Measurements from ENCODE around the gene LTV1.
"Not testable (repeated sequence)": the region's sequence is repeated elsewhere in the genome, so short reads cannot be mapped to it uniquely, and the experiment has no call there.

The LTV1 gene

GRCh38 chr6:143842902-143843676, at the start of gene LTV1:
Gene LTV1, plus strand, starts transcription at chr6:143843338. Its CDS starts 140 bp downstream, at chr6:143843478.
- Histone ChIP-seq H3K9me3 (ENCODE audit: control insufficient read depth, insufficient read depth, low read length) (no peaks in the 10 kb centered on the region), H3K36me3 (ENCODE audit: insufficient read depth, low read length) (peaks cover 23% of the 10 kb centered on the region), H3K9ac (ENCODE audit: low read depth, low read length) (peak within 1 kb of the TSS; percentile 83), H3K4me1 (ENCODE audit: insufficient read depth, low read length) (no peaks in the 10 kb centered on the region)

DNA sequence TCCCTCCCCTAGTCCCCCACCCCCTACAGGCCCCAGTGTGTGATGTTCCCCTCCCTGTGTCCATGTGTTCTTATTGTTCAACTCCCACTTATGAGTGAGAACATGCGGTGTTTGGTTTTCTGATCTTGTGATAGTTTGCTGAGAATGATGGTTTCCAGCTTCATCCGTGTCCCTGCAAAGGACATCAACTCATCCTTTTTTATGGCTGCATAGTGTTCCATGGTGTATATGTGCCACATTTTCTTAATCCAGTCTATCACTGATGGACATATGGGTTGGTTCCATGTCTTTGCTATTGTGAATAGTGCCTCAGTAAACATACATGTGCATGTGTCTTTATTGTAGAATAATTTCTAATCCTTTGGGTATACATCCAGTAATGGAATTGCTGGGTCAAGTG, 46.6 kb upstream of the LTV1 start:
- not testable (repeated sequence) for H3K4me1 ChIP-seq (ENCODE audit: insufficient read depth, low read length); H3K9ac ChIP-seq (ENCODE audit: low read depth, low read length); H3K9me3 ChIP-seq (ENCODE audit: control insufficient read depth, insufficient read depth, low read length); H3K36me3 ChIP-seq (ENCODE audit: insufficient read depth, low read length)

GRCh38 chr6:143798487-143798886, 44.7 kb upstream of the LTV1 start:
- H3K9ac ChIP-seq (ENCODE audit: low read depth, low read length); H3K4me1 ChIP-seq (ENCODE audit: insufficient read depth, low read length); H3K9me3 ChIP-seq (ENCODE audit: control insufficient read depth, insufficient read depth, low read length); H3K36me3 ChIP-seq (ENCODE audit: insufficient read depth, low read length): not testable (repeated sequence)

GRCh38 chr6:143802833-143803565, 40.1 kb upstream of the LTV1 start:
- H3K4me1 ChIP-seq (ENCODE audit: insufficient read depth, low read length), result peaks cover 15% of the 10 kb centered on the region
- no peaks in the 10 kb centered on the region for H3K9me3 ChIP-seq (ENCODE audit: control insufficient read depth, insufficient read depth, low read length)
- H3K9ac ChIP-seq (ENCODE audit: low read depth, low read length), result no peak overlapping the region
- no peaks in the 10 kb centered on the region; the same call in 1 of the 2 replicates for H3K36me3 ChIP-seq (ENCODE audit: insufficient read depth, low read length)

DNA sequence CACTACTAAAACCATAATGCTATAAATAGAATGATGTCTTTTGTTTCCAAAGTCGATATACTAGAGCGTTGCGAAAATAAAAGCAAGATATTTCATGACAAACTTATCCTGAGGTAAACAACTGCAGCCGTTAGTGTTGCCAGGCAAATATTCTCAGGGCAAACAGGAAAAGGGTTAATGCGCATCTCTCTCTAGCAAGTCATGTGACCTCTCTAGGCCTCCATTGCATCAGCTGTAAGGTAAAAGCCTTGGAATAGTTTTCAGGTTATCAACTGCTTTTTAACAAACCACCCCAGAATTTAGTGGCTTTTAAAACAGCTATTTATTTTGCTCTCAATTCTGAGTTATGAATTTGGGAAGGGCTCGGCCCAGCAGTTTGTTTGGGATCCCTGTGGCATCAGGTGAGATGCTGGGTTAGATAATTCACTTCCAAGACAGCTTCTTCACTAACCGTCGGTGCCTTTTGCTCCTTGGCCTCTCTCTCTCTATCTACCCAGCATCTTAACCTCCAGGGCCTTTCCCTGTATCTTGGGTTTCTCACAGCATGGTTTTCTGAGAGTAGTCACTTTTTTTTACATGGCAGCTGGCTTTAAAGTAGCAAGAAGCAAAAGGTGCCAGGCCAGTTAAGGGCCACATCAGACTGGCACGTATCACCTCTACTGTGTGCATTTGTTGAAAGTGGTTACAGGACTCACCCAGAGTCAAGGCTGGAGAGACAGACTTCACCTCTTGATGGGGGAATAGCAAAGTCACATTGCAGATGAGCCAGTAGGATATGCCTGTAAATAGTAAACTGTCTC, 39.2 kb upstream of the LTV1 start:
- H3K9ac ChIP-seq (ENCODE audit: low read depth, low read length), result no peak overlapping the region
- H3K9me3 ChIP-seq (ENCODE audit: control insufficient read depth, insufficient read depth, low read length), result no peaks in the 10 kb centered on the region
- H3K4me1 ChIP-seq (ENCODE audit: insufficient read depth, low read length), result peaks cover 15% of the 10 kb centered on the region
- peaks cover 2% of the 10 kb centered on the region for H3K36me3 ChIP-seq (ENCODE audit: insufficient read depth, low read length)

DNA sequence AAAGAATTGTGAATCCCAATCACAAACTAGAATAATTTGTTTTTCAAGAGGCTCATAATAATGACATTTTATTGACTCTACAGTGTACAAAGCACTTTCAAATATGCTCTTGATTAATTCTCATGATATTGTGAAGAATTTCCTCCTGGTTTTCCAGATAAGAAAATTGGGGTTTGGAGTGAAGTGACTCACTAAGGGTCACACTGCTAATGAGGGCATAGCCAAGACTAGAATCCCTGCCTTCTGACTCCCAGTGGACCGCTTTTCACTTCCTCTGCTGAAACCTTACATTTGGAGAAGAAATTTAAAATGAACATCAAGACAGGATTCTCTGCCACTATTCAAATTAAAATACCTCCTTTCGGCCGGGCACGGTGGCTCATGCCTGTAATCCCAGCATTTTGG, 38.3 kb upstream of the LTV1 start:
- Histone ChIP-seq H3K9me3 (ENCODE audit: control insufficient read depth, insufficient read depth, low read length) (no peaks in the 10 kb centered on the region), H3K9ac (ENCODE audit: low read depth, low read length) (no peak overlapping the region), H3K36me3 (ENCODE audit: insufficient read depth, low read length) (peaks cover 2% of the 10 kb centered on the region), H3K4me1 (ENCODE audit: insufficient read depth, low read length) (peaks cover 15% of the 10 kb centered on the region)

DNA sequence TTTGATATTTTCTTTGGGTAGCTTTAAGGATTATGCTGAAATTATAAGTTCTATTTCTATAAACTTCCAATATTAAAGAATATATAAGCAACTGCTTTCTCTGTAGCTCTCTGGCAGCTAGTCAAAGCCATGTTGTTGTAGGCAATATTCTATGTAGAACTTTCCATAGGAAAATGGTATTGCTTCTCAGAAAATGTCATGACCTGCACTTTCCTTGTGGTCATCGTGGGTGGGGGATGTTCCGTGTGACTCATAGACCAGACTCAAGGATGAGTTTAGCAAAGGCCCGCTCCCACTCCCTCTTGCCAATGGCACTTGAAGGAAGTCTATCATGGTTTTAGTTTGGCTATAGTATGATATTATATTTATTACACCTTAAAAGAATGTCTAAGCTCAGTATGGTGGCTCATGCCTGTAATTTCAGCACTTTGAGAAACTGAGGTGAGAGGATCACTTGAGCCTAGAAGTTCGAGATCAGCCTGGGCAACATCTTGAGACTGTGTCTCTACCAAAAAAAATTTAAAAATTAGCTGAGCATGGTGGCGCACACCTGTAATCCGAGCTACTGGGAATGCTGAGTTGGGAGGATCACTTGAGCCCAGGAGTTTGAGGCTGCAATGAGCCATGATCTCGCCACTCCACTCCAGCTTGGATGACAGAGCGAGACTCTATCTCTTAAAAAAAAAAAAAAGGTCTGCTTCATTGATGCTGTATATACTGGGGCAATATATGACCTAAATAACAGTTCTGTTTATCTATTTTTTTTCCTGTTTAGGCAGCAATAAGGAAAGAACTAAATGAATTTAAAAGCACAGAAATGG, 36.6 kb upstream of the LTV1 start:
- Histone ChIP-seq H3K36me3 (ENCODE audit: insufficient read depth, low read length) (peaks cover 2% of the 10 kb centered on the region), H3K4me1 (ENCODE audit: insufficient read depth, low read length) (peaks cover 15% of the 10 kb centered on the region), H3K9ac (ENCODE audit: low read depth, low read length) (no peak overlapping the region), H3K9me3 (ENCODE audit: control insufficient read depth, insufficient read depth, low read length) (no peaks in the 10 kb centered on the region)

DNA sequence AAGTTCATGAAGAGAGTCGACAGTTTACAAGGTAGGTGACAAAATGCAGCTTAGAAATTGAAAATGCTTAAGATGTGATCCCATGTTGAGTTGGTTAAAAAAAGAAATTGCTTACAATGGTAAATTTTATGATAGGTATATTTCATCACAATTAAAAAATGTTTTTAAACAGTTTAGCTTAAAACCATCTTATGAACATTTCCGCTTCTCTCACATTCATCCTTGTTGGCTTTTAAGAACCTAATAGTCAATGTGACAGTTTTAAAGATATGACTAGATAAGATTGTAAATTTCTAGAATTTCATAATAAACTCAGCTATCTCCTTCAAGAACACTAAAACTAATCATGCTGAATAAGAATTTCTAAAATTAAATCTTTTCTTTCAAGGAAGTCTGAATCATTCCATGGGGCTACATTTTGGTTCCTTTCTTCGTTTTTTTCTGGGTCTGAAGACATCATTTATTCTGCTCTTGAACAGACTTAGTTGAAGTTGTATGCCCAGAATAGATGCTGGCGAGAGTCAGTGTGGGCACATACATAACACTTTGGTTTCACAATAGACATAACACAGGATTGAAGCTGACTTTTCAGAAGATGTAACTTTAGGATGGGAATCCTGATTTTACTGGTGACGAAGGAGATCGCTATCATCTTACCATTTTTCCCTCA, 35.9 kb upstream of the LTV1 start:
- H3K4me1 ChIP-seq (ENCODE audit: insufficient read depth, low read length), result peaks cover 15% of the 10 kb centered on the region
- H3K9ac ChIP-seq (ENCODE audit: low read depth, low read length), result no peak overlapping the region
- H3K36me3 ChIP-seq (ENCODE audit: insufficient read depth, low read length), result peaks cover 2% of the 10 kb centered on the region

DNA sequence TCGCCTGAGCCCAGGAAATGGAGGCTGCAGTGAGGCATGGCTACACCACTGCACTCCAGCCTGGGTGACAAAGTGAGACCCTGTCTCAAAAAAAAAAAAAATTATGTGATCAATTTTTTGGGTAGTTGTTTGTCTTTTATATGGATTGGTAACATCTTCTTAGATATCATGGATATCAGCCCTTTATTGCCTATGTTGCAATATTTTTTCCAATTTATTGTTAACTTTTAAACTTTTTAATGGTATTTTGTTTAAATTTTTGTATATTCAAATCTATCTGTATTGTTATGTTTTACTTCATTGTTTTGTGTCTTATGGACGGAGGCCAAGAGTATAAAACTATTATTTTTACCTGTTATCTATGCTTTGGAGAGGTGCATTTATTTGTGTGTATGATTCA, 32.4 kb upstream of the LTV1 start:
- no peaks in the 10 kb centered on the region for H3K9me3 ChIP-seq (ENCODE audit: control insufficient read depth, insufficient read depth, low read length)
- peaks cover 2% of the 10 kb centered on the region for H3K36me3 ChIP-seq (ENCODE audit: insufficient read depth, low read length)
- H3K4me1 ChIP-seq (ENCODE audit: insufficient read depth, low read length), result no peaks in the 10 kb centered on the region
- no peak overlapping the region for H3K9ac ChIP-seq (ENCODE audit: low read depth, low read length)

More for the DNA sequence above, 35.9 kb upstream of the LTV1 start:
- H3K9me3 ChIP-seq (ENCODE audit: control insufficient read depth, insufficient read depth, low read length), result no peaks in the 10 kb centered on the region

- no peaks in the 10 kb centered on the region for H3K9me3 ChIP-seq (ENCODE audit: control insufficient read depth, insufficient read depth, low read length)
- no peak overlapping the region for H3K9ac ChIP-seq (ENCODE audit: low read depth, low read length)
- H3K4me1 ChIP-seq (ENCODE audit: insufficient read depth, low read length), result no peaks in the 10 kb centered on the region
- H3K36me3 ChIP-seq (ENCODE audit: insufficient read depth, low read length), result peaks cover 2% of the 10 kb centered on the region
Observed at GRCh38 chr6:143811501-143812157, 31.5 kb upstream of the LTV1 start.

- Histone ChIP-seq H3K9ac (ENCODE audit: low read depth, low read length) (no peak overlapping the region), H3K36me3 (ENCODE audit: insufficient read depth, low read length) (no peaks in the 10 kb centered on the region), H3K4me1 (ENCODE audit: insufficient read depth, low read length) (peaks cover 2% of the 10 kb centered on the region; the same call in 1 of the 2 replicates), H3K9me3 (ENCODE audit: control insufficient read depth, insufficient read depth, low read length) (no peaks in the 10 kb centered on the region)
Observed at GRCh38 chr6:143817621-143818020, 25.5 kb upstream of the LTV1 start.

DNA sequence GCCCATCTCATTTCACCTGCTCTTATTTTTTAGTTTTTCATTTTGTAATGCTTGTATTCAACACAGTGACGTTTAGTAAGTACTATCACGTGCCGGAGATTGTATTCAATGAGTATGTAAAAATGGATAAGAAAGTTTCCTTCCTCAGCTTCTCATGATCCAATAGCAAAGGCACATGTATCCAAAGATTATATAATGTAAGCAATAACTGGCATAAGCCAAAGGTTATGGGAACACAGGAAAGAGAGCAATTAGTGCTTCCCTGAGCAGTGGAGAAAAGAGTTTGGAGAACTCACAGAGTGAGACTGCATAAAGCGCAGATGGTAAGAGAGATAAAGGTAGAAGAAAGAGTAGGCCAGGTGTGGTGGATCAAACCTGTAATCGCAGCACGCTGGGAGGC, 21.8 kb upstream of the LTV1 start:
- no peak overlapping the region for H3K9ac ChIP-seq (ENCODE audit: low read depth, low read length)
- no peaks in the 10 kb centered on the region for H3K36me3 ChIP-seq (ENCODE audit: insufficient read depth, low read length)
- no peaks in the 10 kb centered on the region for H3K9me3 ChIP-seq (ENCODE audit: control insufficient read depth, insufficient read depth, low read length)
- H3K4me1 ChIP-seq (ENCODE audit: insufficient read depth, low read length), result peaks cover 5% of the 10 kb centered on the region; the same call in 1 of the 2 replicates

DNA sequence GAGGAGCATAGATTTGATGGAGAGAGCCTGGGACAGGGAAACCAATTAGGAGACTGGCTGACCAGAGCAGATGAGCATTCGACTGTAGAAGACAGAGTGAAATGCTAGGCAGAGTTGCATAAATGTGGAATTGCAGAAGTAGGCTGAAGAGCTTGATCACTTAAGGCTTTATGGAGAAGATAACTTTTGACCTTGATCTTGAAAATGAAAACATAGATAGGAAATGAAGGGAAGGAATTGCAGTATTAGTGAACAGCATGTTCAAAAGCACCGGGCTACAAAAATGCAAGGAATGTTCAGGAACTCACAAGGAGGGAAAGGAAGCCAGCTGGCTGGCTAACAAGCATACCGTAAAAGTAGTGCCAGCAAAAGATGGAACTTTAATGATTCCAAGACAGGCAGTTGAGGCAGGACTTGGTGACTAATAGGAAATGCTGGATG, 20.5 kb upstream of the LTV1 start:
- H3K9me3 ChIP-seq (ENCODE audit: control insufficient read depth, insufficient read depth, low read length), result no peaks in the 10 kb centered on the region
- peaks cover 5% of the 10 kb centered on the region; the same call in 1 of the 2 replicates for H3K4me1 ChIP-seq (ENCODE audit: insufficient read depth, low read length)
- no peak overlapping the region for H3K9ac ChIP-seq (ENCODE audit: low read depth, low read length)
- no peaks in the 10 kb centered on the region for H3K36me3 ChIP-seq (ENCODE audit: insufficient read depth, low read length)

Measured in ES-I3 (cell line).